Keratinocyte (primary cell): ENCODE measurements around the gene CXorf65.

Source experiments
- CTCF ChIP-seq, 3 experiments: IDR thresholded peaks in 1 of 3; conservative IDR thresholded peaks in 1 of 3; optimal IDR thresholded peaks in 1 of 3; 2 replicates in 2 of 3; 3 replicates in 1 of 3; pipeline versions ENCODE3 to v1.5.1; 2011; ENCODE audit warnings: low read length in 3 of 3, mild to moderate bottlenecking in 3 of 3, moderate library complexity in 2 of 3, control low read depth in 1 of 3, inconsistent platforms in 1 of 3; ENCODE audit not compliant: insufficient read depth in 2 of 3; ENCODE audit errors: extremely low read depth in 1 of 3
- EZH2 ChIP-seq: IDR thresholded peaks from one replicate; pipeline ENCODE4 v1.6.1; 2012; ENCODE audit warnings: inconsistent platforms, mild to moderate bottlenecking, low read length, moderate library complexity

GRCh38 chrX:71100581-71101505 is 5.7 kb downstream of the CXorf65 start:
- no peak for TF ChIP-seq CTCF (optimal IDR thresholded peaks at IDR 0.05 in 1 of 3, IDR thresholded peaks at IDR 0.05 in 1 of 3, conservative IDR thresholded peaks at IDR 0.05 in 1 of 3; ENCODE audit: extremely low read depth in 1 of 3, insufficient read depth in 2 of 3, low read length in 3 of 3)
- TF ChIP-seq EZH2, result no peak
